ENCODE measurements around the gene CYP11A1.

Gene CYP11A1

DNA sequence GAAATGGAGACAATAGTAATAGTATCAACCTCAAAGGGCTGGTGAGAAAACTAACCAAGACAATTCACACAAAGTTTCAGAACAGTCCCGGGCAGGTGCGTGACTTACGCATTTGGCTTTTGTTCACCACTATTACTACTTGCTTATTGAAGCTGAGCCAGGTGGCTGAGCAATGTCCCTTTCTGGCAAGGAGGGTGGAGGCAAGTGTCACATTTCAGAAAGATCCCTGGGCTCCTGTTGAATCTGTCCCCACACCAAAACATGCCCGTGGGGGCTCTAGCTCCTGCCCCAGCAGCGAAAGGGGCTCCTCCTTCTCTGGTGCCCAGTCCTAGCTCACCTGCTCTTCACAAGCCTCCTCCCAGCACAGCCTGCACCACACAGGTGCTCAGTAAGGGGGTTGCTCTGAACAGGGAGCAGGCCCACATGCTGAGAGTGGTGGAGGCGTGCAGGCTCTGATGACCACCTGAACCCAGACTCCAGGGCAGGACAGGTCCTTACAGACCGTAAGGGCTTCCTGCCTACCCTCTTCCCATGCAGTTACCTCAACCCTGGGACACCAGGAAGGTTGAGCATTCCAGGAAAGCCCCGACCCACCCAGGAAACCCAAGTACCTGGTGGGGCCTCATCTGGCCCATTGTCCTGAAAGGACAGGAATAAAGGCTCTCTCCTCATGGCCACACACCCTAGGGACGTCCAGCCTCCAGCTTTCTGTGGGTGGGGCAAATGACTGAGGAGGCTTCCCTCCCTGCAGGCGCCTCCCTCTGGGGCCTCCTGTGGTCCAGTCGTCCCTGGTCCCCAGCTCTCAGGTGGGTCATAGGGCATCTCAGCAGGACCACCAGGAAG, 33.7 kb upstream of the CYP11A1 start:
- Histone ChIP-seq H3K4me3 (ENCODE audit: low read depth in 1 of 2, low read length in 2 of 2) (no peak overlapping the region), H3K27ac (ENCODE audit: low read depth, low read length) (no peak overlapping the region), H3K9ac (ENCODE audit: low read depth in 1 of 2, low read length in 2 of 2) (no peak overlapping the region), H3K36me3 (ENCODE audit: control insufficient read depth in 1 of 2, insufficient read depth in 2 of 2, low read length in 2 of 2) (no peaks in the 10 kb centered on the region), H3K4me1 (ENCODE audit: control insufficient read depth in 1 of 2, insufficient read depth in 2 of 2, low read length in 2 of 2) (peaks cover 26 to 46% of the 10 kb centered on the region in 2 donors), H3K9me3 (ENCODE audit: control insufficient read depth in 1 of 2, low read length in 2 of 2) (no peaks in the 10 kb centered on the region), H3K27me3 (ENCODE audit: control insufficient read depth in 1 of 2, insufficient read depth in 2 of 2, low read length in 2 of 2) (no peaks in the 10 kb centered on the region)

DNA sequence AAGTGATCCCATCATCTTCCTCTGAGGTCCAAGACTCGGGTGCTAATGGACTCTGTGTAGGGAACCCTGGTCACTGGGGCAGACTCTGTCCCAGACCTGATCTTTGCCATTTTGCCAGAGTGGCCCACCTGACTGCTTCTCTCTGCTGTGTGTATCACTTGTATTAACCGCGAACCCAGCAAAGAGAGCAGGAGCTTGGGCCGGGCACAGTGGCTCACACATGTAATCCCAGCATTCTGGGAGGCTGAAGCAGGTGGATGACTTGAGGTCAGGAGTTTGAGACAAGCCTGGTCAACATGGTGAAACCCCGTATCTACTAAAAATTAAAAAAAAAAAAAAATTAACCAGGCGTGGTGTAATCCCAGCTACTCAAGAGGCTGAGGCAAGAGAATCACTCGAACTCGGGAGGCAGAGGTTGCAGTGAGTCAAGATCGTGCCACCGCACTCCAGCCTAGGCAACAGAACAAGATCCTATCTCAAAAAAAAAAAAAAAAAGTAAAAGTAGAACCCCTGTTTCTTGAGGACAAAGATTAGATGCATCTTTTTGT, 32.9 kb upstream of the CYP11A1 start:
- Histone ChIP-seq H3K27ac (ENCODE audit: low read depth, low read length) (no peak overlapping the region), H3K4me3 (ENCODE audit: low read depth in 1 of 2, low read length in 2 of 2) (no peak overlapping the region), H3K4me1 (ENCODE audit: control insufficient read depth in 1 of 2, insufficient read depth in 2 of 2, low read length in 2 of 2) (peaks cover 26 to 46% of the 10 kb centered on the region in 2 donors)

DNA sequence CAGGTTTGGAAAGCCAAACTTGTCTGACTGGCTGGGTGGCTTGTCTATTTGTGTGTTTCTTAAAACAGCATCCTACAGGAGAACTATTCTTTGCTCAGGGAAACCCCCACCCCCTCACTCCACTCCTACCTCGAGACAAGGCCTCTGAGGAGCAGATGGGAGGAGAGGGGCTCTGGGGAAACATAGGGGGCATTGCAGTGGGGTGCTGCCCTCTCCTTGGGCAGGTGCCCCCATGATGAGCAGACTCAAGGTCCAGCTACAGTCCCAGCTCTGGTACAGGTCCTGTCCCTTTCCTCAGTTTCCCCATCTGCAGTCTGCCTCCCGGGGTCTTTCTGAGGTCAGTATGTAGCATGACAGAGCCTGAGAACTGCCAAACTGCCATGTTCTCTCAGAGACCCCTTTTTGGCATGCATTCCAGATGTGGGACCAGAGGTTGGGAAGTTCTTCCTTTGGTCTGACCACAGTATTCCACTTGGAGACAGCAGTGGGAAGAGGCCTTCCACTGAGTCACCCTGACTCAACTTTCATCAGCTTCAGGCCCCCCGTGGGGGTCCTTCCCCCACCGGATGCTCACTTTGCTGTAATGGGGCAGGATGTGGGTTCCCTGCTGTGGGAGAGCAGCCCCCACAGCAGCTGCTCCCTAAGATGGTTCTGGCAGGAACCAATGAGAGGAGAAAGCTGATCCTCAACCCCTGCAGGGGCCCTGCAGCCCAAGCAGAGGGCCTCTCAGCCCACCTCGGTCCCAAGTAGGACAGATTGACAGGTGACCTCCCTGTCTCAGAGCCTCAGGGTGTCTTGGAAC, 32.3 kb upstream of the CYP11A1 start:
- H3K27ac ChIP-seq (ENCODE audit: low read depth, low read length): no peak overlapping the region

More for the DNA sequence above, 32.9 kb upstream of the CYP11A1 start:
- no peak overlapping the region for H3K9ac ChIP-seq (ENCODE audit: low read depth in 1 of 2, low read length in 2 of 2)
- no peaks in the 10 kb centered on the region for H3K36me3 ChIP-seq (ENCODE audit: control insufficient read depth in 1 of 2, insufficient read depth in 2 of 2, low read length in 2 of 2)
- no peaks in the 10 kb centered on the region for H3K27me3 ChIP-seq (ENCODE audit: control insufficient read depth in 1 of 2, insufficient read depth in 2 of 2, low read length in 2 of 2)
- H3K9me3 ChIP-seq (ENCODE audit: control insufficient read depth in 1 of 2, low read length in 2 of 2): no peaks in the 10 kb centered on the region

DNA sequence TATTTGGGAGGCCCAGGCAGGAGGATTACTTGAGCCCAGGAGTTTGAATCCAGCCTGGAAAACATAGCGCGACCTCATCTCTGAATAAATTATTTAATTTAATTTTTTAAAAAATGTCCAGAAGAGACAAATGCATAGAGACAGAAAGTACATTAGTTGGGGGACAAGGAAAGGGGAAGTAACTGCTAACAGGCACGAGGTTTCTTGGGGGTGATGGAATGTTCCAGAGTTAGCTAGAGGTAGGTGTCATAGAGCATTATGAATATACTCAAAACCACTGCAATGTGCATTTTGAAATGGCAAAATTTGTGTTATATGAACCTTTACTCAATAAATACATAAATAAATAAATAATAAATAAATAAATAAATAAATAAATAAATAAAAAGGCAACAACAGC, 31.7 kb upstream of the CYP11A1 start:
- H3K9me3 ChIP-seq (ENCODE audit: control insufficient read depth in 1 of 2, low read length in 2 of 2): no peaks in the 10 kb centered on the region
- peaks cover 23 to 46% of the 10 kb centered on the region in 2 donors for H3K4me1 ChIP-seq (ENCODE audit: control insufficient read depth in 1 of 2, insufficient read depth in 2 of 2, low read length in 2 of 2)
- no peaks in the 10 kb centered on the region for H3K36me3 ChIP-seq (ENCODE audit: control insufficient read depth in 1 of 2, insufficient read depth in 2 of 2, low read length in 2 of 2)
- H3K27me3 ChIP-seq (ENCODE audit: control insufficient read depth in 1 of 2, insufficient read depth in 2 of 2, low read length in 2 of 2): no peaks in the 10 kb centered on the region
- no peak overlapping the region for H3K4me3 ChIP-seq (ENCODE audit: low read depth in 1 of 2, low read length in 2 of 2)
- H3K9ac ChIP-seq (ENCODE audit: low read depth in 1 of 2, low read length in 2 of 2): no peak overlapping the region
- no peak overlapping the region for H3K27ac ChIP-seq (ENCODE audit: low read depth, low read length)

More for the DNA sequence above, 32.3 kb upstream of the CYP11A1 start:
- Histone ChIP-seq H3K27me3 (ENCODE audit: control insufficient read depth in 1 of 2, insufficient read depth in 2 of 2, low read length in 2 of 2) (no peaks in the 10 kb centered on the region), H3K36me3 (ENCODE audit: control insufficient read depth in 1 of 2, insufficient read depth in 2 of 2, low read length in 2 of 2) (no peaks in the 10 kb centered on the region), H3K9me3 (ENCODE audit: control insufficient read depth in 1 of 2, low read length in 2 of 2) (no peaks in the 10 kb centered on the region), H3K4me1 (ENCODE audit: control insufficient read depth in 1 of 2, insufficient read depth in 2 of 2, low read length in 2 of 2) (peaks cover 26 to 46% of the 10 kb centered on the region in 2 donors), H3K9ac (ENCODE audit: low read depth in 1 of 2, low read length in 2 of 2) (no peak overlapping the region), H3K4me3 (ENCODE audit: low read depth in 1 of 2, low read length in 2 of 2) (no peak overlapping the region)

DNA sequence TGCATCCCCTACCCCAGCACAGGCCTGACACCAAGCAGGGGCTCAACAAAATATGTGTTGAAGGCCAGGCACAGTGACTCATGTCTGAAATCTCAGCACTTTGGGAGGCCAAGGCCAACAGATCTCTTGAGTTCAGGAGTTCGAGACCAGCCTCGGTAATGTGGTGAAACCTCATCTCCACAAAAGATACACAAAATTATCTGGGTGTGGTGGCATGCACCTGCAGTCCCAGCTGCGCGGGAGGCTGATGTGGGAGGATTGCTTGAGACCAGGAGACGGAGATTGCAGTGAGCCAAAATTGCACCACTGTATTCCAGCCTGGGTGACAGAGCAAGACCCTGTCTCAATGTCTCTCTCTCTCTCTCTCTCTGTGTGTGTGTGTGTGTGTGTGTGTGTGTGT, 30.7 kb upstream of the CYP11A1 start:
- no peaks in the 10 kb centered on the region for H3K9me3 ChIP-seq (ENCODE audit: control insufficient read depth in 1 of 2, low read length in 2 of 2)
- H3K9ac ChIP-seq (ENCODE audit: low read depth in 1 of 2, low read length in 2 of 2): no peak overlapping the region
- no peak overlapping the region for H3K27ac ChIP-seq (ENCODE audit: low read depth, low read length)
- H3K27me3 ChIP-seq (ENCODE audit: control insufficient read depth in 1 of 2, insufficient read depth in 2 of 2, low read length in 2 of 2): no peaks in the 10 kb centered on the region
- no peaks in the 10 kb centered on the region for H3K36me3 ChIP-seq (ENCODE audit: control insufficient read depth in 1 of 2, insufficient read depth in 2 of 2, low read length in 2 of 2)
- H3K4me3 ChIP-seq (ENCODE audit: low read depth in 1 of 2, low read length in 2 of 2): no peak overlapping the region
- peaks cover 14 to 39% of the 10 kb centered on the region in 2 donors for H3K4me1 ChIP-seq (ENCODE audit: control insufficient read depth in 1 of 2, insufficient read depth in 2 of 2, low read length in 2 of 2)

DNA sequence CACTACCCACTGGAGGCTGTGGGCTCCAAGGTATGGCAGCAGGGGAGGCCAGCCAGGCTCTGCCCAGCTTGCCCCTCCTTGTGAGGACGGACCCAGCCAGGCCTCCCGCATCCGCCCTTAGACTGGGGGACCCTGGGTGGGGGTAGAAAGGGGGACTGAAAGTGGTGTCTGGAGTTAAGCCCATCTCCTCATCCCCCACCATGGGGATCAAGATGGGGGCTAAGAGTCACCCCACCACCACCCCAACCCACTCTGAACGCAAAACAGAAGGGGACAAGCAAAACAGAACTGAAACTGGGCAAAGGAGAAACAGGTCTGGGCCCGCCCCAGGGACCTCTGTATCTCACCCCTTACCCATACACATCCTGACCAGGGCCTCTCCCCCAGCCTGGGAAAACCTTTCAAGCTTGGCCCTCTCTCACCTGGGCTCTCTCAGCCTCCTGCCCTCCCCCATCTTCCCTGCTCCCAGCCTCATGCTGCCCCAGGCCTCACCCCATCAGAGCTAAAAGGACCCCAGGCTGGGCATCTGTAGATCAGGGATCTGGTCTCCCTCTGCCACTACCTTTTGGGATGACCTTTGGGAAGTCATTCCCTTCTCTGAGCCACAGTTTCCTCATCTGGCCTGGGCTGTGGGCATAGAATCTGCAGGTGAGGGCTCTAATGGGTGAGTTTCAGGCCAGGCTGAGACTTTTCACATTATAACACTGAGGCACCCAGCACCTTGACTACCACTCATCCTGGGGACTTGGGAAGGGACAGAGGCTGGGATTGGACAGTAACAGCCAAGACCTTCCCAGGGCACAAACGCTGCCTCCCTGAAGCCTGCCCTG, 30.0 kb upstream of the CYP11A1 start:
- no peaks in the 10 kb centered on the region for H3K9me3 ChIP-seq (ENCODE audit: control insufficient read depth in 1 of 2, low read length in 2 of 2)
- no peaks in the 10 kb centered on the region for H3K36me3 ChIP-seq (ENCODE audit: control insufficient read depth in 1 of 2, insufficient read depth in 2 of 2, low read length in 2 of 2)
- no peak overlapping the region for H3K4me3 ChIP-seq (ENCODE audit: low read depth in 1 of 2, low read length in 2 of 2)
- no peaks in the 10 kb centered on the region for H3K27me3 ChIP-seq (ENCODE audit: control insufficient read depth in 1 of 2, insufficient read depth in 2 of 2, low read length in 2 of 2)
- no peak overlapping the region for H3K27ac ChIP-seq (ENCODE audit: low read depth, low read length)
- H3K9ac ChIP-seq (ENCODE audit: low read depth in 1 of 2, low read length in 2 of 2): no peak overlapping the region
- H3K4me1 ChIP-seq (ENCODE audit: control insufficient read depth in 1 of 2, insufficient read depth in 2 of 2, low read length in 2 of 2): peaks cover 7 to 32% of the 10 kb centered on the region in 2 donors

DNA sequence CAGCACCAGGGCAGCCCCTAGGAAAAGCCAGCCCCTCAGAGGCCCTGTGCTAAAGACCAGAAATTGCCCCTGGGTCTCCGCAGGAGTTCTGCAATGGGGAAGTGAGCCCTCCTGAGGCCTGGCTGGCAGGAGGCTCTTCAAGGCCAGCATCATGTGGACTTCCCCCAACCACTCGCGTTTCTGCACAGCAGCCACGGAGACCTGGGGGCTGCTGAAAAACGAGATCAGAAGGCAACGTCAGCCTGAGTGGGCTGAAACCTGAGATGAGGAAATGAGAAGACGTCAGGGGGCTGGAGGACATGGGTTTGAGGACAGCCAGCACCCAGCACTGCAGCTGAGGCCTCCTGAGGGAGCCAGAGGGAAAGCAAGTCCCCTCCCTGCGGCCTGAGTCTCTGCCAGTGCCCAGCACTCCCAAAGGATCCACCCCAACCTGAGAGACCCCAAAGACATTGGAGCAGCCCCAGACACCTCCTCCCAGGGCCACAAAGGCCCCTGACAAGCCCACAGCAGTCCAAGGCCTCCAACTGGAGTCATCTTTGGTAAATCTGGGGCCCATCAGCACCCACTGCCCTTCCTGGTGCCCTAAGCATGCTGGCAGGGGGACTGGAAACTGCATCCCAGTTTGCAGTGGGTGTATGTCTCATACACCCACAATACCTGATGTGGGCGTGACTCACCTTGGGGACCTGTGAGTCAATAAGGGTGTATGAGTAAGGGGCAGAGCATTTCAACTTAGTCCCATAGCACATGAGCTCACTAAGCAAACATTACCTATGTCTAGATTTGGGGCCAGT, 29.2 kb upstream of the CYP11A1 start:
- Histone ChIP-seq H3K27me3 (ENCODE audit: control insufficient read depth in 1 of 2, insufficient read depth in 2 of 2, low read length in 2 of 2) (no peaks in the 10 kb centered on the region), H3K36me3 (ENCODE audit: control insufficient read depth in 1 of 2, insufficient read depth in 2 of 2, low read length in 2 of 2) (no peaks in the 10 kb centered on the region), H3K4me3 (ENCODE audit: low read depth in 1 of 2, low read length in 2 of 2) (no peak overlapping the region), H3K27ac (ENCODE audit: low read depth, low read length) (no peak overlapping the region), H3K4me1 (ENCODE audit: control insufficient read depth in 1 of 2, insufficient read depth in 2 of 2, low read length in 2 of 2) (peaks cover 5 to 25% of the 10 kb centered on the region in 2 donors), H3K9ac (ENCODE audit: low read depth in 1 of 2, low read length in 2 of 2) (no peak overlapping the region), H3K9me3 (ENCODE audit: control insufficient read depth in 1 of 2, low read length in 2 of 2) (no peaks in the 10 kb centered on the region)

DNA sequence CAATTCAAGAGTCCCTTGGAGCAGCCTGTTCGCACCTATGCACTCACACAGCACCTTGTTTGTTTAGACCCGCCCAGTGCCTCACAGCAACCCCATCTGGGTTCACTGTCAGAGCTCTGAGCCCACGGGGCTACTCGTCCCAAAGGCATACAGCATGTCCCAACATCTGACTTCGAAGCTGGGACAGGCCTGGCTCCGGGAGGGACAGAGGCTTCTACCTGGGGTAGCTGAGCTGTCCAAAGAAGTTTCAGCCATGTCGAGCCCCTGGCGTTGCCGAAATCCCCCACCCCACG, 28.6 kb upstream of the CYP11A1 start:
- Histone ChIP-seq H3K4me1 (ENCODE audit: control insufficient read depth in 1 of 2, insufficient read depth in 2 of 2, low read length in 2 of 2) (peaks cover 2 to 20% of the 10 kb centered on the region in 2 donors), H3K27me3 (ENCODE audit: control insufficient read depth in 1 of 2, insufficient read depth in 2 of 2, low read length in 2 of 2) (no peaks in the 10 kb centered on the region), H3K9ac (ENCODE audit: low read depth in 1 of 2, low read length in 2 of 2) (no peak overlapping the region), H3K4me3 (ENCODE audit: low read depth in 1 of 2, low read length in 2 of 2) (no peak overlapping the region), H3K36me3 (ENCODE audit: control insufficient read depth in 1 of 2, insufficient read depth in 2 of 2, low read length in 2 of 2) (no peaks in the 10 kb centered on the region), H3K9me3 (ENCODE audit: control insufficient read depth in 1 of 2, low read length in 2 of 2) (no peaks in the 10 kb centered on the region), H3K27ac (ENCODE audit: low read depth, low read length) (no peak overlapping the region)

DNA sequence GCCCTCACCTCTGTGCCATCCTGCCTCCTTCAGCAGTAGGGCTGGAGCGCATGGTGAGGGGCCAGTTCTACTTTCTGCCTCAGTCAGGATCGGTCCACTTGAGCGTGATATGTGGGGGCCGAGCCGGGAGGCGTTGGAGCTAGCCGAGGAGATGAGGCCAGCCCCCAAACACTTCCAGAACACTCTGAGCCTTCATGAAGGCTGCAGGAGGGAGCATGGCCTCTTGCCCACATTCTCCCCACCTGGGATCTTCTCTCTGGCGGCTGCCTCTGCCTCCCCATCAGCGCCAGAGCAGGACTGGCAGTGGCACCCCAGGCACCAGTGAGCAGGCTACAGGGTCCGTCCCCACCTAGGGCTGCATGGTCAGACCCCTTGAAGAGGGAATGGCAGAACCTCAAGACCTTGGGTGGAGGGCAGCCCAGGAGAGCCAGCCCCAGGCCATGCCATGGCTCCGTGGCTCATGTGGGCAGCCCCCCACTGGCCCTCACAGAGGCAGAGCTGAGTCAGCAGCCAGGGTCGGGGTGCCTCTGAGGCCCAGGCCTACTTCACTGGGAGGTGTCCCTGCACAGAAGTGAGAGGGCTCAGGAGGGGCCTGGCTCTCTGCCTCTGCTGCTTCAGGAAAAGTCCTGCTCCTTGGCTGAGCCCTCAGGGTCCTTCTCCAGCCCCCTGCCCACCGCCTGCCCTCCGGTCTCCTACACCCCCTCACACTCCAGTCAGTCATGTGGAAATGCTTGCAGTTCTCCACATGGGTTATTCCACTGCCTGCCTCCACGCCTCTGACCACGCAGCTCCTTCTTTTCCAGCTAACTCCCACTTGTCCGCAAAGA, 28.1 kb upstream of the CYP11A1 start:
- Histone ChIP-seq H3K4me1 (ENCODE audit: control insufficient read depth in 1 of 2, insufficient read depth in 2 of 2, low read length in 2 of 2) (peaks cover 0 to 17% of the 10 kb centered on the region in 2 donors), H3K27ac (ENCODE audit: low read depth, low read length) (no peak overlapping the region), H3K4me3 (ENCODE audit: low read depth in 1 of 2, low read length in 2 of 2) (no peak overlapping the region), H3K27me3 (ENCODE audit: control insufficient read depth in 1 of 2, insufficient read depth in 2 of 2, low read length in 2 of 2) (no peaks in the 10 kb centered on the region), H3K36me3 (ENCODE audit: control insufficient read depth in 1 of 2, insufficient read depth in 2 of 2, low read length in 2 of 2) (no peaks in the 10 kb centered on the region), H3K9ac (ENCODE audit: low read depth in 1 of 2, low read length in 2 of 2) (no peak overlapping the region), H3K9me3 (ENCODE audit: control insufficient read depth in 1 of 2, low read length in 2 of 2) (no peaks in the 10 kb centered on the region)

All from duodenal mucosa (tissue), 2 donors.